Measurements from ENCODE around the gene SRPK1.

Gene SRPK1

DNA sequence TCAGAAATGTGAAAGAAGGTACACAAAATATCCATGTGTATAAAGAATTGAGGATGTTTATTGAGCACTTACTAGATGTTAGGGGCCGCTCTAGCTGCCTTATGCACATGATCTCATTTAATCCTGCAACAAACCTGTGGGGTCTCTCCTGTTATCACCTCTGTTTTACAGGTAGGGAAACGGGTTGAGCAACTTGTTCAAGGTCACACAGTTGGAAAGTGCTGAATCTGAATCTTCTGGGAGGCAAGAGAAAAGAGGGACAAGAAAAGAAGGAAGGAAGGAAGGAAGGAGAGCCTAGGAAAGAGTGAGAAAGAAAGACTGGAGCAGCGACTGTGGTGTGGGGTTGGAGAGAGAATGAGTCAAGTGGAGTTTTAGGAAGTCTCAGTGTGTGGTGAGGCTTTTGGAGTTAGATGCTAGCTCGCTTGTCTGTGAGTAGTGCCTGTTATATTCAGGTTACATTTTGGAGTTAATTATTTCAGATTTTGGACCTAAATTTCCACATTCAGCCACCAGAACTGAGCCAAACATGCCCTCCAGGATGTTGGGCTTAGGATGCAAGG, 132.4 kb downstream of the SRPK1 start:
- Histone ChIP-seq H3K27ac (no peak overlapping the region), H3K4me3 (no peak overlapping the region)

GRCh38 chr6:35787266-35788218, 133.4 kb downstream of the SRPK1 start:
- Histone ChIP-seq H3K27ac (no peak overlapping the region), H3K4me3 (no peak overlapping the region)

DNA sequence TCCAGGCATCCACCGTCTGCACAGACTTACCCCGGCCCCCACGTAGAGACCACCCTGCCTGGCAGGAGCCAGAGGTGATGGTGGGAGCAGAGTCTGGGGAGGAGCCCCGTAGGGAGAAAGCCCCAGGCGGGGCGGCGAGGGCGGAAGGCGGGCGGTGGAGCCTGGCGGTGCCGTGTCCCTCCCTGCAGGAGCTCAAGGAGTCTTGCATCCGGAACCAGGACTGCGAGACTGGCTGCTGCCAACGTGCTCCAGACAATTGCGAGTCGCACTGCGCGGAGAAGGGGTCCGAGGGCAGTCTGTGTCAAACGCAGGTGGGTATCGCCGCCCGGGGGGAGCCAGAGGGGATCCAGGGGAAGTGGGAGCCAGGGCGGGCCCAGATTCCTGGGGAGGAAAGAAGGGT, 134.1 kb downstream of the SRPK1 start:
- no peak overlapping the region for H3K27ac ChIP-seq

DNA sequence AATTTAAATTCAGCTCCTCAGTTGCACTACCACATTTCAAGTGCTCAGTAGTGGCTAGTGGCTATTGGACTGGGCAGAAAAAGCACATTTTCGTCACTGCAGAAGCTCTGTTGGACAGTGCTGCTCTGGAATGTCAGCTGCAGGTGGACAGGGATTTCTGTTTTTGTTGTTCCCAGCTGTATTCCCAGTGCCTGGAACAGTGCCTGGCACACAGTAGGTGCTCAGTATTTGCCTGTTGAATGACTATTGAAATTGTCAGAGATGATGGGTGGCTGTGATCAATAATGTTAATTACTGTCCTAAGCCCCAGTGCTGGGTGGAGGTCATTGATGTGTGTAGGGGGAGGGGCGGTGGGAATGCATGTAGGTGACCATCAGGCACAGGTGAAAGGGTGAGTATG, 134.6 kb downstream of the SRPK1 start:
- H3K27ac ChIP-seq = no peak overlapping the region

More for the DNA sequence above, 134.1 kb downstream of the SRPK1 start:
- no peak overlapping the region for H3K4me3 ChIP-seq

DNA sequence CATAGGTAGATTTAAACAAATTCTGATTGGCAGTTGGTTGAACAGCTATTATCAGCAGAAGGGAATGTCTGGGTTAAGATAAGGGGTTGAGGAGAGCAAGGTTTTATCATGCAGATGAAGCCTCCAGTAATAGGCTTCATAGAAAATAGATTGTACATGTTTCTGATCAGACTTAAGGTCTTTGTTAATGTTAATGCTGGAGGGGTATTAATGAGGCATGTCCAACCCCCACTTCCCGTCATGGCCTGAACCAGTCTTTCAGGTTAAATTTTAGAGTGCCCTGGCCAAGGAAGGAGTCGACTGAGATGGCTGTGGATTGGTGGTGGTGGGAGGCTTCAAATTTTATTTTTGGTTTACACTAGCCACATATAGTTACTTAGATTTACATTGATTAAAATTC, 136.7 kb downstream of the SRPK1 start:
- no peak overlapping the region for H3K27ac ChIP-seq
- no peak overlapping the region for H3K4me3 ChIP-seq

More for the DNA sequence above, 134.6 kb downstream of the SRPK1 start:
- H3K4me3 ChIP-seq = no peak overlapping the region
